LHCN-M2 (cell line): ENCODE data around the gene TNS3. TPM values are rescaled to one million over a fixed set of nuclear protein-coding genes. Genes with fewer than 3 reads are reported as not detected.
"Not testable (repeated sequence)": the region's sequence is repeated elsewhere in the genome, so short reads cannot be mapped to it uniquely, and the experiment has no call there.

Source experiments
- DNase-seq: peaks from one replicate; pipeline ENCODE4 v3.0.0-alpha.2; 2012; ENCODE audit warnings: low read depth
- total RNA-seq: library from RNA; depleted of rRNA; stranded (reverse); fragments of >200 nt; gene quantifications from 2 replicates; pipeline ENCODE4 v1.2.3, GENCODE V29; 2014

TNS3 gene
- total RNA-seq, 1 experiment from 2014 or later = 556 TPM

- not testable (repeated sequence) for DNase-seq
Measured at GRCh38 chr7:47603514-47604255, 21.8 kb upstream of the TNS3 start.

- DNase-seq = peak; percentile 65
Measured at GRCh38 chr7:47602272-47603004, 20.5 kb upstream of the TNS3 start.

GRCh38 chr7:47601881-47602249, 20.0 kb upstream of the TNS3 start:
- no peak for DNase-seq

- peak; percentile 90 for DNase-seq
Measured at GRCh38 chr7:47601119-47601880, 19.4 kb upstream of the TNS3 start.

- DNase-seq = peak; percentile 91
Measured at GRCh38 chr7:47600199-47601118, 18.5 kb upstream of the TNS3 start.

- no peak for DNase-seq
Measured at GRCh38 chr7:47597379-47597778, 15.5 kb upstream of the TNS3 start.

- DNase-seq = peak; percentile 85
Measured at GRCh38 chr7:47596502-47597202, 14.7 kb upstream of the TNS3 start.

GRCh38 chr7:47594406-47594805, 12.5 kb upstream of the TNS3 start:
- no peak for DNase-seq

GRCh38 chr7:47591655-47592572, 10.0 kb upstream of the TNS3 start:
- DNase-seq = no peak

GRCh38 chr7:47591089-47591654, 9.3 kb upstream of the TNS3 start:
- DNase-seq = no peak

GRCh38 chr7:47590215-47590614, 8.3 kb upstream of the TNS3 start:
- DNase-seq = not testable (repeated sequence)

GRCh38 chr7:47588704-47589225, 6.9 kb upstream of the TNS3 start:
- DNase-seq = no peak

GRCh38 chr7:47587976-47588375, 6.1 kb upstream of the TNS3 start:
- DNase-seq = no peak

GRCh38 chr7:47587351-47587750, 5.4 kb upstream of the TNS3 start:
- DNase-seq = no peak

- DNase-seq = no peak
Measured at GRCh38 chr7:47586925-47587324, 5.0 kb upstream of the TNS3 start.

GRCh38 chr7:47586161-47586670, 4.3 kb upstream of the TNS3 start:
- not testable (repeated sequence) for DNase-seq

GRCh38 chr7:47584536-47584895, 2.6 kb upstream of the TNS3 start:
- DNase-seq = peak; percentile 37

- no peak for DNase-seq
Measured at GRCh38 chr7:47583739-47584535, 2.0 kb upstream of the TNS3 start.
